Measurements from ENCODE around the gene RILPL2.

RILPL2 gene

GRCh38 chr12:123449856-123450255 is 13.4 kb upstream of the RILPL2 start:
- Histone ChIP-seq H3K36me3 (ENCODE audit: low read depth) (no peaks in the 10 kb centered on the region), H3K9me3 (ENCODE audit: severe bottlenecking) (no peaks in the 10 kb centered on the region), H3K4me3 (ENCODE audit: severe bottlenecking) (no peak overlapping the region), H3K27ac (ENCODE audit: poor library complexity, severe bottlenecking) (no peak overlapping the region), H3K4me1 (ENCODE audit: insufficient read depth, poor library complexity, severe bottlenecking) (peaks cover 5% of the 10 kb centered on the region), H3K27me3 (ENCODE audit: insufficient read depth, poor library complexity, severe bottlenecking) (no peaks in the 10 kb centered on the region)
- ATAC-seq (ENCODE audit: low read depth) (no peak), DNase-seq (ENCODE audit: low spot score) (no peak)
- TF ChIP-seq, protein P1, sequence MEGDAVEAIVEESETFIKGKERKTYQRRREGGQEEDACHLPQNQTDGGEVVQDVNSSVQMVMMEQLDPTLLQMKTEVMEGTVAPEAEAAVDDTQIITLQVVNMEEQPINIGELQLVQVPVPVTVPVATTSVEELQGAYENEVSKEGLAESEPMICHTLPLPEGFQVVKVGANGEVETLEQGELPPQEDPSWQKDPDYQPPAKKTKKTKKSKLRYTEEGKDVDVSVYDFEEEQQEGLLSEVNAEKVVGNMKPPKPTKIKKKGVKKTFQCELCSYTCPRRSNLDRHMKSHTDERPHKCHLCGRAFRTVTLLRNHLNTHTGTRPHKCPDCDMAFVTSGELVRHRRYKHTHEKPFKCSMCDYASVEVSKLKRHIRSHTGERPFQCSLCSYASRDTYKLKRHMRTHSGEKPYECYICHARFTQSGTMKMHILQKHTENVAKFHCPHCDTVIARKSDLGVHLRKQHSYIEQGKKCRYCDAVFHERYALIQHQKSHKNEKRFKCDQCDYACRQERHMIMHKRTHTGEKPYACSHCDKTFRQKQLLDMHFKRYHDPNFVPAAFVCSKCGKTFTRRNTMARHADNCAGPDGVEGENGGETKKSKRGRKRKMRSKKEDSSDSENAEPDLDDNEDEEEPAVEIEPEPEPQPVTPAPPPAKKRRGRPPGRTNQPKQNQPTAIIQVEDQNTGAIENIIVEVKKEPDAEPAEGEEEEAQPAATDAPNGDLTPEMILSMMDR (IDR thresholded peaks at IDR 0.05; ENCODE audit: poor library complexity, severe bottlenecking), result no peak

- H3K4me1 ChIP-seq (ENCODE audit: insufficient read depth, poor library complexity, severe bottlenecking), result peaks cover 5% of the 10 kb centered on the region
- H3K27me3 ChIP-seq (ENCODE audit: insufficient read depth, poor library complexity, severe bottlenecking), result no peaks in the 10 kb centered on the region
- no peaks in the 10 kb centered on the region for H3K9me3 ChIP-seq (ENCODE audit: severe bottlenecking)
- H3K27ac ChIP-seq (ENCODE audit: poor library complexity, severe bottlenecking), result no peak overlapping the region
- ATAC-seq (ENCODE audit: low read depth) (0 out of 3 replicates have a peak, but pooled peaks have one; percentile 14), DNase-seq (ENCODE audit: low spot score) (no peak)
- no peak overlapping the region for H3K4me3 ChIP-seq (ENCODE audit: severe bottlenecking)
- no peaks in the 10 kb centered on the region for H3K36me3 ChIP-seq (ENCODE audit: low read depth)
- TF ChIP-seq, protein P1 (IDR thresholded peaks at IDR 0.05; ENCODE audit: poor library complexity, severe bottlenecking), result no peak
These were observed 12.8 kb upstream of the RILPL2 start for GRCh38 chr12:123449249-123449733.

DNA sequence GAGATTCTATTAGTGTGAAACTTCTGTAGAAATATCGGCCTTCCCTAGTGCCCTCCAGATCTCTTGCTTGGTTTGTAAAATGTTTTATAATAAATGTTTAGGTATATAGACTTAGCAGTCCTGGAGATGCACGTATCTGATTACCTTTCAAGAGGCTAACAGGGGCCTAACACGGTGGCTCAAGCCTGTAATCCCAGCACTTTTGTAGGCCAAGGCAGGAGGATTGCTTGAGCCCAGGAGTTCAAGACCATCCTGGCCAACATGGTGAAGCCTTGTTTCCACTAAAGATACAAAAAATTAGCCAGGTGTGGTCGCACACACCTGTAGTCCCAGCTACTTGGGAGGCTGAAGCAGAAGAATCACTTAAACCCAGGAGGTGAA is 9.8 kb upstream of the RILPL2 start:
- Histone ChIP-seq H3K36me3 (ENCODE audit: low read depth) (no peaks in the 10 kb centered on the region), H3K4me1 (ENCODE audit: insufficient read depth, poor library complexity, severe bottlenecking) (peaks cover 5% of the 10 kb centered on the region), H3K27ac (ENCODE audit: poor library complexity, severe bottlenecking) (no peak overlapping the region), H3K27me3 (ENCODE audit: insufficient read depth, poor library complexity, severe bottlenecking) (no peaks in the 10 kb centered on the region), H3K4me3 (ENCODE audit: severe bottlenecking) (no peak overlapping the region), H3K9me3 (ENCODE audit: severe bottlenecking) (no peaks in the 10 kb centered on the region)
- DNase-seq (ENCODE audit: low spot score), result no peak
- no peak for ATAC-seq (ENCODE audit: low read depth)
- TF ChIP-seq, protein P1 (IDR thresholded peaks at IDR 0.05; ENCODE audit: poor library complexity, severe bottlenecking), result no peak

DNA sequence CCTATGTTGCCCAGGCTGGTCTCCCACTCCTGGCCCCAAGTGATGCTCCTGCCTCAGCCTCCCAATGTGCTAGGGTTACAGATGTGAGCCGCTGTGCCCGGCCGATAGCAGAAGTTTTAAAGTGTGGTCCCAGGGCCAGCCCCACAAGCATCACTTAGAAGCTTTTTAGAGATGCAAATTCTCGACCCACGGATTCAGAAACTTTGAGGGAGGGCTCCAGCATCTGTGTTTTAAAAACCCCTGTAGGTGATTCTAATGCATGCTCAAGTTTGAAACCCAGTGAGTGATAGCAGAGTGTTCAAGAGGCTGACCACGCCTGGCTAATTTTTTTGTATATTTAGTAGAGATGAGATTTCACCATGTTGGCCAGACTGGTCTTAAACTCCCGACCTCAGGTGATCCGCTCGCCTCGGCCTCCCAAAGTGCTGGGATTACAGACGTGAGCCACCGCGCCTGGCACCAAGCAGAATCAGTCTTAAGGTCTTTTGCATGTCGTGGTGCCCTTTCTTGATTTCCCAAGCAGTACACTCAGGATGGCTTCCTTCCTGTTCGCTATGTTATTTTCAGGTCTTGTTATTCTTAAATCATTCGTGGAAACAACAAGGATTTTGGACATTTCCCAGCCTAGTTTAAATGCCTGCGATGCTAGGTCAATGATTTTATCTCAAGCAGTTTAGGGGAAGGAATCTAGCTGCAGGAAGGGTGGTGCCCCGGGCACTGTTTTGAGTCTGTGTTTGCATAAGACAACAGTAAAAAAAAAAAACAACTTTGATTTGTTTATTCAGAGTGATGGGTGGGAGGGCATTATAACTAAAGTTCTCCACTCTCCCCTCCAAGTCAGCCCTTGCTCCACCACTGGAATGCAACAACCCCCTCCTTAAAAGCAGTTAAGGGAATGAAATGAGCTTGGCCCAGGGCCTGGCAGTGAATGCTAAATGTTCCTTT is 9.2 kb upstream of the RILPL2 start:
- DNase-seq (ENCODE audit: low spot score) (no peak), ATAC-seq (ENCODE audit: low read depth) (no peak)
- peaks cover 5% of the 10 kb centered on the region for H3K4me1 ChIP-seq (ENCODE audit: insufficient read depth, poor library complexity, severe bottlenecking)
- H3K27ac ChIP-seq (ENCODE audit: poor library complexity, severe bottlenecking), result no peak overlapping the region
- TF ChIP-seq, protein P1 (IDR thresholded peaks at IDR 0.05; ENCODE audit: poor library complexity, severe bottlenecking), result no peak
- H3K27me3 ChIP-seq (ENCODE audit: insufficient read depth, poor library complexity, severe bottlenecking), result no peaks in the 10 kb centered on the region
- no peak overlapping the region for H3K4me3 ChIP-seq (ENCODE audit: severe bottlenecking)
- H3K36me3 ChIP-seq (ENCODE audit: low read depth), result no peaks in the 10 kb centered on the region
- no peaks in the 10 kb centered on the region for H3K9me3 ChIP-seq (ENCODE audit: severe bottlenecking)
